Neural crest cell (in vitro differentiated cells): ENCODE results near the gene AXIN2. TPM values are rescaled to one million over a fixed set of nuclear protein-coding genes. Genes with fewer than 3 reads are reported as not detected.

Experiments
- DNase-seq: peaks from one replicate; pipeline ENCODE4 v3.0.0; 2021; ENCODE audit warnings: low read depth, mixed read lengths, low spot score
- H3K27ac Mint-ChIP-seq: one replicate; pipeline ENCODE4 v1.8.0; 2021; ENCODE audit warnings: mild to moderate bottlenecking, mixed read lengths; ENCODE audit not compliant: unreplicated experiment
- H3K27me3 Mint-ChIP-seq: 2 replicates; pipeline ENCODE4 v1.8.0; 2021; ENCODE audit warnings: low read depth, mild to moderate bottlenecking, mixed read lengths
- H3K36me3 Mint-ChIP-seq: 2 replicates; pipeline ENCODE4 v1.8.0; 2021; ENCODE audit warnings: low read depth, mild to moderate bottlenecking, mixed read lengths
- H3K4me1 Mint-ChIP-seq: 2 replicates; pipeline ENCODE4 v1.8.0; 2021; ENCODE audit warnings: mixed read lengths
- H3K4me3 Mint-ChIP-seq: one replicate; pipeline ENCODE4 v1.8.0; 2021; ENCODE audit warnings: mild to moderate bottlenecking, mixed read lengths
- H3K9me3 Mint-ChIP-seq: 2 replicates; pipeline ENCODE4 v1.8.0; 2021; ENCODE audit warnings: mixed read lengths
- CTCF ChIP-seq: fragments of 200-600 bp; sonication (generic); conservative IDR thresholded peaks from 2 replicates; pipeline ENCODE4 v1.5.0; 2021; ENCODE audit warnings: antibody characterized with exemption, mild to moderate bottlenecking
- total RNA-seq: library from RNA; stranded (reverse); gene quantifications from 2 replicates; pipeline ENCODE4 v1.2.1, GENCODE V29; 2021

The AXIN2 gene
- total RNA-seq, 1 donor from 2014 or later: 66.5 TPM

DNA sequence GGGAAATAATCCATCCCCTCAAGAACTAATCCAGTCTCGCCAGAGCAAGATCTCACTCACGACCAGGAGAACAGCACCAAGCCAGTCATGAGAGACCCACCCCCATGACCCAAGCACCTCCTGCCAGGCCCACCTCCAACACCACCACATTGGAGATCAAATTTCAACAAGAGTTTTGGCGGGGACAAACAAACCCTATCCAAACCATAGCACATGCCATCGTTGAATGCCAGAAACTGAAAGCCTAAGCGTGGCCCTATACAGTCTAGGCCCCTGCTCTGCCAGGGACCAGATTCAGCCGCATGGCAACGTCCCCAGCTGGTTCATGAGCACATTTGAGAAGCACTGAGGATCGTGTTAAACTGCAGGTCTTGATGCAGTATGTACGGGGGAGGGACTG is 57.3 kb downstream of the AXIN2 start:
- no peak for TF ChIP-seq CTCF
- no peak for DNase-seq
- peaks cover 6% of the 10 kb centered on the region for H3K9me3 Mint-ChIP-seq
- H3K36me3 Mint-ChIP-seq: no peaks in the 10 kb centered on the region
- no peak overlapping the region for H3K27ac Mint-ChIP-seq
- no peaks in the 10 kb centered on the region for H3K27me3 Mint-ChIP-seq
- H3K4me1 Mint-ChIP-seq: peaks cover 15% of the 10 kb centered on the region
- no peak overlapping the region for H3K4me3 Mint-ChIP-seq

- TF ChIP-seq CTCF: no peak
- Mint-ChIP-seq H3K4me1 (peaks cover 21% of the 10 kb centered on the region), H3K27ac (no peak overlapping the region), H3K9me3 (peaks cover 6% of the 10 kb centered on the region), H3K4me3 (no peak overlapping the region), H3K36me3 (no peaks in the 10 kb centered on the region), H3K27me3 (no peaks in the 10 kb centered on the region)
- DNase-seq: no peak
These were observed 57.9 kb downstream of the AXIN2 start for GRCh38 chr17:65503557-65503956.

GRCh38 chr17:65498816-65499215 is 62.6 kb downstream of the AXIN2 start:
- DNase-seq: peak; percentile 19
- no peaks in the 10 kb centered on the region for H3K36me3 Mint-ChIP-seq
- H3K27ac Mint-ChIP-seq: no peak overlapping the region
- no peaks in the 10 kb centered on the region for H3K9me3 Mint-ChIP-seq
- H3K4me3 Mint-ChIP-seq: peak overlapping the region; percentile 31
- TF ChIP-seq CTCF: no peak
- H3K4me1 Mint-ChIP-seq: peaks cover 46% of the 10 kb centered on the region
- no peaks in the 10 kb centered on the region for H3K27me3 Mint-ChIP-seq

GRCh38 chr17:65496801-65497200 is 64.6 kb downstream of the AXIN2 start:
- H3K9me3 Mint-ChIP-seq: no peaks in the 10 kb centered on the region
- H3K4me3 Mint-ChIP-seq: no peak overlapping the region
- no peak for TF ChIP-seq CTCF
- H3K27ac Mint-ChIP-seq: peak overlapping the region; percentile 62
- no peaks in the 10 kb centered on the region for H3K27me3 Mint-ChIP-seq
- H3K4me1 Mint-ChIP-seq: peaks cover 54% of the 10 kb centered on the region
- H3K36me3 Mint-ChIP-seq: no peaks in the 10 kb centered on the region
- DNase-seq: no peak

GRCh38 chr17:65495122-65496055 is 66.1 kb downstream of the AXIN2 start:
- Mint-ChIP-seq H3K27me3 (no peaks in the 10 kb centered on the region), H3K4me1 (peaks cover 56% of the 10 kb centered on the region), H3K36me3 (no peaks in the 10 kb centered on the region), H3K27ac (no peak overlapping the region), H3K9me3 (no peaks in the 10 kb centered on the region), H3K4me3 (peak overlapping the region; percentile 33)
- DNase-seq: no peak
- peak; percentile 11 for TF ChIP-seq CTCF
